SW480 (cell line): ENCODE data around the gene HS3ST1.

Experiments
- DNase-seq: peaks from one replicate; pipeline ENCODE4 v3.0.0-alpha.2; 2016; ENCODE audit warnings: low spot score

The HS3ST1 gene

GRCh38 chr4:11428231-11428898 lies at the start of gene HS3ST1:
TSS of gene HS3ST1 (minus strand) at chr4:11428894. CDS start at chr4:11400005, 28,889 bp downstream.
- peak; percentile 13 for DNase-seq

DNA sequence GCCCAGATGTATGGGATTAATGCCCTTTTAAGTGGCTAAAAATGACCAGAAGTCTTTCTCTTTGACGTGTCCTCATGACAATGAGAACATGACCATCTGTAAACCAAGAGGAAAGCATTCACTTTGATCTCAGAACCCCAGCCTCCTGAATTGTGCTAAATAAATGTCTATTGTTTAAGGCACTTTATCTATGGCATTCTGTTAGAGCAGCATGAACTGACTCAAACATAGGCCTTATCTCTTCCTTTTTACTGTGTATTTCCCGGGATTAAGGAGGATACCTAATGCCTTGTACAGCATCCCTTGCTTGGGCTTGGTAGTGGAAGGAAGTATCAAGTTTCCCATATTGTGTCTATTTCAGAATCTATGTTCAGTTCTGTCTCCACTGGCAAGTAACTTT lies 47.2 kb upstream of the HS3ST1 start:
- peak; percentile 58 for DNase-seq

DNA sequence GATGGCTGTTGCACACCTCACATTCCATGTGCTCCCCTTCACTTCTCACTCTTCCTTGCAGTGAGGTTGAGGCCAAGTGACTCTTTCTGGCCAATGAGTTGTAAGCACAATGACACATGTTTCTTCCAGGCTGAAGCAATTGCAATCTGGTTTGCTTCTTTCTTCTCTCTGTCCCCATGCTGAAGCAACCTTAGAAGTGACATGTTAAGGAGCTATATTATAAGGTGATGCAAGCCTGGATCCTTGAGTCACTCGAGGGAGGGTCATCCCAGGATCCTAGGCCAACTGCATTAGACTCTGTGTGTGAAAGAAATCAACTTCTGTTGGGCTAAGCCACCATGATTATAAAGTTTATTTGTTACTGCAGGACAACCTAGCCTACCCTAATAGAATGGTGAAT lies 45.5 kb upstream of the HS3ST1 start:
- no peak for DNase-seq

- DNase-seq = no peak
These were observed 43.8 kb upstream of the HS3ST1 start for GRCh38 chr4:11472535-11472934.

GRCh38 chr4:11471618-11472017 lies 42.9 kb upstream of the HS3ST1 start:
- no peak for DNase-seq

DNA sequence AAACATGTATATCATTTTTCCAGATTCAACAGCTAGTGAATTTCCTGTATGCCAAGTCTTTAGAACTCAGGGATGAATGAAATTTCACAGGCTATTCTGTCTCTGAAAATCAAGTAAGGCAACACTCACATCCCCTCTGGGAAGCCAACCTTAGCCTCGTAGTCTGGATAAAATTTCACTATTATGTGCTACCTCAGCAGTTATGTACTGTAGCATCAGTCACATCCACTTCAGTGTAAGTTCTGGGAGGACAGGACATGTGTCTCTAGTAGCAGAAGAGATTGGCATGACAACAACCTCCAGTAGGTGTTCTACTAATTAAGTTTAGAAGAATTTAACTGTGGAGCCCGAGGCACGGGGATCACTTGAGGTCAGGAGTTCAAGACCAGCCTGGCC lies 42.4 kb upstream of the HS3ST1 start:
- no peak for DNase-seq

DNA sequence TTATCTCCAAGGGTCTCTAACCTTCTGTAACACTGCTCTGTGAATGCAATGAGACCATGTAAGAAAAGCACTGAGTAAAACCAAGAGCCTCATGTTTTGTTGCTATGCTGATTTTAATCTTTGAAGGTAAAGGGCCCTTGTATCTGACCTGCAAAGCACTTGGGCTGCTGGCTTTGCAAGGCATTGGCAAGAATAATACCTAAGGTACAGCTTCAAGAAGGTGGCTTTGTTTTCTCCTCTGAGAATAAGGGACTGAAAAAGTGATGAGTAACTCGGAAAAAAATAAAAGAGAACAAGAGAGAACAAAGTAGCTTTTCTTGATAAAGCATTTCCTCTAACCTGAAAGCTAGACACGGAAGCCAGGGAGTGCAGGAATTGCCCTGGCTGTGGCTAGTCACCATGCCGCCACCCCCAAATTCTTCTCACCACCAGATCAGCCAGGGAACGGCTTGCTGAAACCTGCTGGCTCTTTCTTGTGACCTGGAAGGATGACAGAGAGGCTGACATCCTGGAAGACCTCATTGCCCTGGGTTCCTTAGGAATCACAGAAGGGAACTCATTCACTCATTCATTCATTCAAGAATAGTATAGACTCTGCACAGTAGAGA lies 41.8 kb upstream of the HS3ST1 start:
- peak; percentile 4 for DNase-seq

- no peak for DNase-seq
These were observed 41.1 kb upstream of the HS3ST1 start for GRCh38 chr4:11469650-11470437.

- DNase-seq = peak; percentile 58
These were observed 40.2 kb upstream of the HS3ST1 start for GRCh38 chr4:11468901-11469300.

DNA sequence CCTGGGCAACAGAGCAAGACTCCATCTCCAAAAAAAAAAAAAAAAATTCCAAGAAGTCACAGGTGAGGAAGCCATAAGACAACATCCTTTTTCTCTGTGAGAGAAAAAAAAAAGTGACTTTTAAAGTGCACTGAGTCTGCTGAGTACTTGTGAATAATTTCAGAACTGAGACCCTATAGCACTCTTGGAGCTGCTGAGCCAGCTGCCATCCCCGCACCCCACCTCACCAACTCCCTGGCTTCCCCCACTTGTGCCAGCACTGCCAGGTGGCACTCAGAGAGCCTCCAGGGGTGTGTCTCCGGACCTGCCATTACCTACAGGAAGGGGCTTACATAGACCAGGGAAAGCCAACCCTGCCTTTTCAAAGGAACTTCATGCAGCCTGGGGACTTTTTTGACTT lies 39.2 kb upstream of the HS3ST1 start:
- no peak for DNase-seq

GRCh38 chr4:11463707-11464106 lies 35.0 kb upstream of the HS3ST1 start:
- DNase-seq = no peak

DNA sequence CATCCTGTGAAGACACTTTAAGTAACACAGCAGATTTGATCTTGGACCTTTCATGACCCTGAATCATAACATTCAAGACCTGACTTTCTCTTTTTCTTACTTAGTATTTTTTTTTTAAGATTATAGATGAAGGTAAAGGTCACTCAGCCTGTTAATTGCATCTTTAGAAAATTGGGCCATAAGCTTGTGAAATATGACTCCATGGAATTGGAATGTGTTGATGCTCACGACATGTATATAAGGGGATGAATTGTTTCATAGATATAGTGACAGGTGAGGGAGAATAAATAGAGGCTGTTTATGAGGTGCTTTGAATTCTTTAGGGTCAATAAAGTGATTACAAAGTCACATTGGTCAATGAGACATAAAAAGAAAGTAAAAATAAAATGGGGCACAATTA lies 27.7 kb upstream of the HS3ST1 start:
- DNase-seq = peak; percentile 55

DNA sequence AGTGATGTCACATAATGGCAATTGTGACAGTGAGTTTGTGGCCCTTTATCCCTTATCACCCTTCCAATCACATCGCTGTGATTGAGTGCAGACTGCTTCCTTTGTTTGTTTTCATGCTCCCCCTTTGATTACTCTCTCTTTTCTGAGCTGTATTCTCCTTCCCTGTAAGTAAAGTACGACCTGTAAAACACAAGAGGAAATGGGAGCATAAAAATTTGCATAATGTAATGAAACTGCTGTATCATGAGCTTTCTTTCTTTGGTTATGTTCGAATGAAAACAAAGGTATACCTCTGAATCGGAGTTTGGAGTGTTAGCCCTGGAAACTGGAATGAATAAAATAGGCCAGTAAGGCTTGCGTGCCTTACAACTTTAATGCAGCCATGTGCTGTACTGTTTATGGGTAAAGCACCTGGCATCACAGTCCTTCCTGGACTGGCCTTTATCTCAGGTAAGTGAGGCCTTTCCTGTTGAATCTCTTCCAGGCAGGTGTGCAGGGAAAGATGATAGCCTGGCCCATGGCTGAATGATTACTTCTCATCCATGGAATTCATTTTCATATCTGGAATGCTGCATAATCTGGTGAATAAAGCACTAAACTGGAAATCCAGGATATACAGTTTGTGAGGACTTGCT lies 26.6 kb upstream of the HS3ST1 start:
- DNase-seq = no peak

DNA sequence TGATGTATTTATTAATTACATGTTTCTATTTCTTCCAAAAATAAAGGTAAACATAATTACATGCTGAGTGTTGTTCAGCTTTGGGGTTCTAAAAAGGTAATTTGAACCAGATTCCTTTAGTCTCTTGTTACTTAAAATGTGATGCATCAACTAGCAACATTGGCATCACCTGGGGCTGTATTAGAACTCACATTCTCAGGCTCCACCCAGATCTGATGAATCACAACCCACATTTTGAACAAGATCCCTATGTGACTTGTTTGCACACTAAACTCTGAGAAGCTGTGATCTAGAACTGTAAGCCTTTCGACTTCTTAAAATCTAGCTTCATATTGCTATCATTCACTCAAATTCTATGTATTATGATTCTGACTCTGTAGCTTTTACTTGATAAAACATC lies 23.0 kb upstream of the HS3ST1 start:
- DNase-seq = no peak

- no peak for DNase-seq
These were observed 17.6 kb upstream of the HS3ST1 start for GRCh38 chr4:11446155-11446811.

GRCh38 chr4:11441194-11441556 lies 12.5 kb upstream of the HS3ST1 start:
- DNase-seq = no peak

DNA sequence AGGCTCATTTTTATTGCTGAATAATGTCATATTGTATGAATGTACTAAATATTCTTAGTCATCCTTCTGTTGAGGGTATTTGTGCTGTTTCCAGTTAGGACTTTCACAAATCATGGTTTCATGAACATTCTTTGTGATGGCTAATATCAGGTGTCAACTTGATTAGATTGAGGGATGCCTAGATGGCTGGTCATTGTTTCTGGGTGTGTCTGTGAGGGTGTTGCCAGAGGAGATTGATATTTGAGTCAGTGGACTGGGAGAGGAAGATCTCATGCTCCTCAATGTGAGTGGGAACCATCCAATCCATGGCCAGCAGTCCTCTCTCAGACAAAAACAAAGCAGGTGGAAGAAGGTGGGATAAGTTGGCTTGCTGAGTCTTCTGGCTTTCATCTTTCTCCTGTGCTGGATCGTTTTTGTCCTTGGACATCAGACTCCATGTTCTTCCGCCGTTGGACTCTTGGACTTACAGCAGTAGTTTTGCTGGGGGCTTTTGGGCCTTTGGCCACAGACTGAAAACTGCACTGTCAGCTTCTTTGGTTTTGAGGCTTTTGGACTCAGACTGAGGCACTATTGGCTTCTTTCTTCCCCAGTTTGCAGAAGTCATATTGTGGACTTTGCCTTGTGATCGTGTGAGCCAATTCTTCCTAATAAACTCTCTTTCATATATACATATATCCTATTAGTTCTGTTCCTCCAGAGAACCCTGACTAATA lies 11.9 kb upstream of the HS3ST1 start:
- DNase-seq = no peak

DNA sequence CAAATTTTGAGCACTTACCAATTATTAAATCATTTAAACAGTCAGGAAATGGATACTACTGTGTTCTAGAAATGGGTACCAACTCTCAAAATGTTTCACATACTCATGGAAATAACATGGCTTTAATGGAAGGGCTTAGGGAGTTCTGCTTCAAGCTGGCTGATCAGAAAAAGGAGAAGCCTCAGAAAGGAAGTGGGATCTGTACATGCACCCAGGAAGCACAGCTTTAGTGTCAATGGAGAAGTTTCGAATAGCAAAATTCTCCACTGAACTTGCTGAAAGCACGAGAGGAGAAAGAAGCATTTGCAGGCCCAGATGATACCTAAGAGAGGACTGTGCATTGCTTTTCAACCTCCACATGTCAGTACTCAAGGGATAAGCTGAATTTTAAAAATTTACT lies 11.1 kb upstream of the HS3ST1 start:
- no peak for DNase-seq

DNA sequence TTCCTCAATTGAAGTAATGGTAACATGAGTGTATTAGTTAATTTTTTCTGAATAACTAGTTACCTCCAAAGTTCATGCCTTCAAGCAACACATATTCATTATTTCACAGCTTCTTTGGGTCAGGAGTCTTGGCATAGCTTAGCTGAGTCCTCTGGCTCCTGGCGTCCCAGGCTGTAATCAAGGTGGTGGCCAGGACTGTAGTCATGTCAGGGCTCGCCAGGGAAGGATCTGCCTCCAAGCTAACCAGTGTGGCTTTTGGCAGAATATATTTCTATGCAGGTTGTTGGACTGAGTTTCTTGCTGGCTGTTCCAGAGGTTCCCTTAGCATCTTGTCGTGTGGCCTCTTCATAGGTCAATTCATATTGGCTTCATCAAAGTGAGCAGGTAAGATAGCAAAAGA lies 10.0 kb upstream of the HS3ST1 start:
- DNase-seq = no peak

GRCh38 chr4:11436673-11437072 lies 8.0 kb upstream of the HS3ST1 start:
- no peak for DNase-seq

- no peak for DNase-seq
These were observed 7.4 kb upstream of the HS3ST1 start for GRCh38 chr4:11436084-11436483.

DNA sequence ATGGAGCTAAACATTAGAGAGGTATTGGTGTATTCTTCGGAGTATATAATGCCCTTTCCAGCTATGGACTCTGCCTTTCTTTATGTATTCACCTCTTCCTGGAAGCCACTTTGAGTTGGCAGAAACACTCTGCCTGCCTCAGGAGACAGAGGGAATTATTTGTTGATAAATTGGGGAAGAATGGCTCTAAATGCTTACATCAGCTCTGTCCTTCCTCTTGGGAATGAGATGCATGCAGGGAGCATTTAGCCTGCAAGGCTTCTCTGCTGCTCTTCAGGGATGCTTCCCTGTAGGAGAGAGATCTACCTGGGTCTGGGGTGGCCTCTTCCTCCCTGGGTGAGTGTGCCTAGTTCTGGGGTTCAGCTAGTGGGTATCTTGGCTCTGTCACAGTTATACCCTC lies 6.9 kb upstream of the HS3ST1 start:
- DNase-seq = no peak
